Measurements from ENCODE around the gene FNDC5. TPM values are rescaled to one million over a fixed set of nuclear protein-coding genes. Genes with fewer than 3 reads are reported as not detected.
A peak's percentile ranks its signal among the peaks of the same experiment; 100 is the strongest.

FNDC5 gene
- total and polyA plus RNA-seq, 10 of the 15 experiments (the other 5 are each of a cell fraction or from before 2014, with no cell fraction given): 0.01 to 0.29 (median 0.19) TPM; not detected in 4

GRCh38 chr1:32813941-32814739, 56.6 kb downstream of the FNDC5 start:
- BruUV-seq (replicated peaks): no TSS peak
- TF ChIP-seq REST (IDR thresholded peaks at IDR 0.05; ENCODE audit: low read depth, low read length) (no peak), ZNF274 (IDR thresholded peaks at IDR 0.05; ENCODE audit: insufficient read depth, insufficient read length) (no peak), SUPT20H (IDR thresholded peaks at IDR 0.05; ENCODE audit: borderline replicate concordance, control insufficient read depth, low read depth, low read length) (no peak)
- no peak overlapping the region for H3K9ac ChIP-seq (ENCODE audit: control insufficient read depth, insufficient read depth, low read length)
- H3K9me3 ChIP-seq (replicated peaks; ENCODE audit: control insufficient read depth, insufficient read depth, low read length): no peaks in the 10 kb centered on the region; the same call in 2 of the 3 replicates
- no peaks in the 10 kb centered on the region for H3K27me3 ChIP-seq (replicated peaks in 1 of 2; ENCODE audit: control insufficient read depth in 2 of 2, insufficient read depth in 2 of 2, low read length in 1 of 2)
- no peak overlapping the region for H2AFZ ChIP-seq (ENCODE audit: control insufficient read depth, low read depth, low read length)
- DNase-seq (ENCODE audit: low read depth, low spot score) (no peak), FAIRE-seq (no peak), ATAC-seq (no peak)
- H3K4me3 ChIP-seq: peak overlapping the region; percentile 90
- peak overlapping the region; percentile 49 for H3K4me2 ChIP-seq (ENCODE audit: control insufficient read depth, insufficient read depth)
- intact Hi-C loops (cut with micrococcal nuclease; ENCODE audit: unreplicated experiment) (no loop called here), in situ Hi-C loops (cut with MboI) (no loop called here)
- ChIA-PET SMC1A (ENCODE audit: uncharacterized antibody, unreplicated experiment) (interaction anchor here (1.0 to 1.2 kb wide), 2 partner anchors 9 to 21 kb away, joined by 3 read pairs; no protein-coding TSS in a partner anchor), RAD21 (ENCODE audit: unreplicated experiment) (interaction anchor here (1.5 kb wide), 1 partner anchor 9 kb away, joined by 4 read pairs; no protein-coding TSS in a partner anchor), CTCF (interaction anchor here (1.3 kb wide), 2 partner anchors 57 to 61 kb away, joined by 4 to 5 read pairs; no protein-coding TSS in a partner anchor), POLR2A (interaction anchor here (1.3 kb wide), 1 partner anchor 61 kb away, joined by 5 read pairs; no protein-coding TSS in a partner anchor)
- no peak overlapping the region for H3K27ac ChIP-seq (ENCODE audit: control insufficient read depth, insufficient read depth)
- peaks cover 9% of the 10 kb centered on the region; the same call in 1 of the 2 replicates for H3K4me1 ChIP-seq (ENCODE audit: control insufficient read depth, insufficient read depth, low read length)
- H4K20me1 ChIP-seq (ENCODE audit: control insufficient read depth, insufficient read depth): peaks cover 4% of the 10 kb centered on the region
- WGBS (ENCODE audit: insufficient coverage, insufficient replicate concordance, low lambda C conversion rate, missing lambda C conversion rate): 98% methylated on average over 11 of the region's 11 CpGs
- peaks cover 86% of the 10 kb centered on the region for H3K79me2 ChIP-seq (ENCODE audit: control insufficient read depth, insufficient read depth, low read length)
- H3K36me3 ChIP-seq (ENCODE audit: control insufficient read depth in 2 of 2, insufficient read depth in 2 of 2, low read length in 1 of 2): peaks cover 7 to 12% of the 10 kb centered on the region in 2 experiments; a peak in 3 of 4 replicates

Other genes with a start within 250 kb of the FNDC5 start
Only the 7 nearest of the 10 such genes appear.
- 0.27 TPM in 1 of 2 replicates, not detected in the other for gene SYNC, start 168.1 kb downstream of the FNDC5 start, total RNA-seq (2014; rRNA removed)
- gene SYNC, start 168.1 kb downstream of the FNDC5 start, total RNA-seq (2014; rRNA removed; fragmentation: Illumina TruSeq; extraction: Trizol): 0.04 TPM in 1 of 2 replicates, not detected in the other
- gene SYNC, start 168.1 kb downstream of the FNDC5 start, total RNA-seq (2021): not detected in 2 replicates
- 0.05 TPM in 1 of 2 replicates, not detected in the other for gene SYNC, start 168.1 kb downstream of the FNDC5 start, polyA plus RNA-seq (2011; rRNA removed)
- 0.05 TPM in 1 of 2 replicates, not detected in the other for gene SYNC, start 168.1 kb downstream of the FNDC5 start, polyA plus RNA-seq (2014; fragmentation: Illumina TruSeq; extraction: Trizol)
- not detected for gene SYNC, start 168.1 kb downstream of the FNDC5 start, polyA plus RNA-seq (2014; fragmentation: Nextera tagmentation; extraction: Ambion mirVana)
- not detected in 2 replicates for gene SYNC, start 168.1 kb downstream of the FNDC5 start, polyA plus RNA-seq (2014; rRNA removed)
- gene SYNC, start 168.1 kb downstream of the FNDC5 start, polyA plus RNA-seq (2016; fragmentation: Nextera tagmentation; extraction: Ambion mirVana): under 1 TPM in 1 of 2 experiments, not detected in 1; 0.12 TPM
- 169 and 170 TPM in 2 replicates for gene YARS1, start 53.6 kb downstream of the FNDC5 start, total RNA-seq (2014; rRNA removed)
- gene YARS1, start 53.6 kb downstream of the FNDC5 start, total RNA-seq (2014; rRNA removed; fragmentation: Illumina TruSeq; extraction: Trizol): 113 TPM in 2 replicates
- gene YARS1, start 53.6 kb downstream of the FNDC5 start, total RNA-seq (2021): 158 and 159 TPM in 2 replicates
- 82.0 and 85.6 TPM in 2 replicates for gene YARS1, start 53.6 kb downstream of the FNDC5 start, polyA plus RNA-seq (2011; rRNA removed)
- 179 and 220 TPM in 2 replicates for gene YARS1, start 53.6 kb downstream of the FNDC5 start, polyA plus RNA-seq (2014; fragmentation: Illumina TruSeq; extraction: Trizol)
- 10 to 100 TPM; 39.9 to 66.4 TPM for gene YARS1, start 53.6 kb downstream of the FNDC5 start, polyA plus RNA-seq (2014; fragmentation: Nextera tagmentation; extraction: Ambion mirVana)
- gene YARS1, start 53.6 kb downstream of the FNDC5 start, polyA plus RNA-seq (2014; rRNA removed): 112 and 129 TPM in 2 replicates
- 100 to 1,000 TPM; 193 to 202 TPM for gene YARS1, start 53.6 kb downstream of the FNDC5 start, polyA plus RNA-seq (2016; fragmentation: Nextera tagmentation; extraction: Ambion mirVana)
- 40.7 and 49.1 TPM in 2 replicates for gene S100PBP, start 53.3 kb downstream of the FNDC5 start, total RNA-seq (2014; rRNA removed)
- gene S100PBP, start 53.3 kb downstream of the FNDC5 start, total RNA-seq (2014; rRNA removed; fragmentation: Illumina TruSeq; extraction: Trizol): 50.5 and 59.0 TPM in 2 replicates
- gene S100PBP, start 53.3 kb downstream of the FNDC5 start, total RNA-seq (2021): 55.7 and 56.5 TPM in 2 replicates
- gene S100PBP, start 53.3 kb downstream of the FNDC5 start, polyA plus RNA-seq (2011; rRNA removed): 98.3 and 138 TPM in 2 replicates
- 40.4 and 51.5 TPM in 2 replicates for gene S100PBP, start 53.3 kb downstream of the FNDC5 start, polyA plus RNA-seq (2014; fragmentation: Illumina TruSeq; extraction: Trizol)
- gene S100PBP, start 53.3 kb downstream of the FNDC5 start, polyA plus RNA-seq (2014; fragmentation: Nextera tagmentation; extraction: Ambion mirVana): 10 to 100 TPM; 17.0 to 19.1 TPM
- gene S100PBP, start 53.3 kb downstream of the FNDC5 start, polyA plus RNA-seq (2014; rRNA removed): 38.3 and 45.2 TPM in 2 replicates
- gene S100PBP, start 53.3 kb downstream of the FNDC5 start, polyA plus RNA-seq (2016; fragmentation: Nextera tagmentation; extraction: Ambion mirVana): 10 to 100 TPM; 34.6 to 38.8 TPM
- gene HPCA, start 15.6 kb upstream of the FNDC5 start, total RNA-seq (2014; rRNA removed): not detected in 2 replicates
- not detected in 2 replicates for gene HPCA, start 15.6 kb upstream of the FNDC5 start, total RNA-seq (2014; rRNA removed; fragmentation: Illumina TruSeq; extraction: Trizol)
- not detected in 2 replicates for gene HPCA, start 15.6 kb upstream of the FNDC5 start, total RNA-seq (2021)
- 0.11 TPM in 1 of 2 replicates, not detected in the other for gene HPCA, start 15.6 kb upstream of the FNDC5 start, polyA plus RNA-seq (2011; rRNA removed)
- gene HPCA, start 15.6 kb upstream of the FNDC5 start, polyA plus RNA-seq (2014; fragmentation: Illumina TruSeq; extraction: Trizol): not detected in 2 replicates
- gene HPCA, start 15.6 kb upstream of the FNDC5 start, polyA plus RNA-seq (2014; fragmentation: Nextera tagmentation; extraction: Ambion mirVana): not detected
- gene HPCA, start 15.6 kb upstream of the FNDC5 start, polyA plus RNA-seq (2014; rRNA removed): not detected in 2 replicates
- not detected for gene HPCA, start 15.6 kb upstream of the FNDC5 start, polyA plus RNA-seq (2016; fragmentation: Nextera tagmentation; extraction: Ambion mirVana)
- 0.34 and 0.71 TPM in 2 replicates for gene TMEM54, start 30.5 kb upstream of the FNDC5 start, total RNA-seq (2014; rRNA removed)
- gene TMEM54, start 30.5 kb upstream of the FNDC5 start, total RNA-seq (2014; rRNA removed; fragmentation: Illumina TruSeq; extraction: Trizol): 0.18 and 0.45 TPM in 2 replicates
- gene TMEM54, start 30.5 kb upstream of the FNDC5 start, total RNA-seq (2021): 0.59 and 1.1 TPM in 2 replicates
- gene TMEM54, start 30.5 kb upstream of the FNDC5 start, polyA plus RNA-seq (2011; rRNA removed): 0.63 and 0.80 TPM in 2 replicates
- gene TMEM54, start 30.5 kb upstream of the FNDC5 start, polyA plus RNA-seq (2014; fragmentation: Illumina TruSeq; extraction: Trizol): 0.16 TPM in 1 of 2 replicates, not detected in the other
- gene TMEM54, start 30.5 kb upstream of the FNDC5 start, polyA plus RNA-seq (2014; fragmentation: Nextera tagmentation; extraction: Ambion mirVana): under 1 TPM in 1 of 2 experiments, not detected in 1; 0.07 TPM
- gene TMEM54, start 30.5 kb upstream of the FNDC5 start, polyA plus RNA-seq (2014; rRNA removed): 0.56 and 0.76 TPM in 2 replicates
- under 1 TPM; 0.71 to 0.94 TPM for gene TMEM54, start 30.5 kb upstream of the FNDC5 start, polyA plus RNA-seq (2016; fragmentation: Nextera tagmentation; extraction: Ambion mirVana)
- 17.2 and 17.6 TPM in 2 replicates for gene RNF19B, start 93.9 kb upstream of the FNDC5 start, total RNA-seq (2014; rRNA removed)
- gene RNF19B, start 93.9 kb upstream of the FNDC5 start, total RNA-seq (2014; rRNA removed; fragmentation: Illumina TruSeq; extraction: Trizol): 15.5 and 16.7 TPM in 2 replicates
- 30.3 and 32.2 TPM in 2 replicates for gene RNF19B, start 93.9 kb upstream of the FNDC5 start, total RNA-seq (2021)
- gene RNF19B, start 93.9 kb upstream of the FNDC5 start, polyA plus RNA-seq (2011; rRNA removed): 21.7 and 32.6 TPM in 2 replicates
- 23.1 and 24.9 TPM in 2 replicates for gene RNF19B, start 93.9 kb upstream of the FNDC5 start, polyA plus RNA-seq (2014; fragmentation: Illumina TruSeq; extraction: Trizol)
- 1 to 10 TPM; 4.3 to 9.1 TPM for gene RNF19B, start 93.9 kb upstream of the FNDC5 start, polyA plus RNA-seq (2014; fragmentation: Nextera tagmentation; extraction: Ambion mirVana)
- gene RNF19B, start 93.9 kb upstream of the FNDC5 start, polyA plus RNA-seq (2014; rRNA removed): 23.4 and 24.2 TPM in 2 replicates
- gene RNF19B, start 93.9 kb upstream of the FNDC5 start, polyA plus RNA-seq (2016; fragmentation: Nextera tagmentation; extraction: Ambion mirVana): 1 to 10 TPM; 2.8 to 4.0 TPM
- gene AK2, start 166.0 kb upstream of the FNDC5 start, total RNA-seq (2014; rRNA removed): 191 and 229 TPM in 2 replicates
- 284 and 290 TPM in 2 replicates for gene AK2, start 166.0 kb upstream of the FNDC5 start, total RNA-seq (2014; rRNA removed; fragmentation: Illumina TruSeq; extraction: Trizol)
- 272 and 290 TPM in 2 replicates for gene AK2, start 166.0 kb upstream of the FNDC5 start, total RNA-seq (2021)
- gene AK2, start 166.0 kb upstream of the FNDC5 start, polyA plus RNA-seq (2011; rRNA removed): 415 and 485 TPM in 2 replicates
- gene AK2, start 166.0 kb upstream of the FNDC5 start, polyA plus RNA-seq (2014; fragmentation: Illumina TruSeq; extraction: Trizol): 500 and 533 TPM in 2 replicates
- 10 to 100 TPM; 52.3 to 80.3 TPM for gene AK2, start 166.0 kb upstream of the FNDC5 start, polyA plus RNA-seq (2014; fragmentation: Nextera tagmentation; extraction: Ambion mirVana)
- gene AK2, start 166.0 kb upstream of the FNDC5 start, polyA plus RNA-seq (2014; rRNA removed): 248 and 259 TPM in 2 replicates
- gene AK2, start 166.0 kb upstream of the FNDC5 start, polyA plus RNA-seq (2016; fragmentation: Nextera tagmentation; extraction: Ambion mirVana): 100 to 1,000 TPM; 347 to 359 TPM

All from GM12878 (cell line).